ENCODE results near the gene FAH. TPM values are rescaled to one million over a fixed set of nuclear protein-coding genes. Genes with fewer than 3 reads are reported as not detected.

FAH gene
- total and polyA plus RNA-seq, 10 of the 15 experiments (the other 5 are each of a cell fraction or from before 2014, with no cell fraction given): 36.3 to 121 (median 62.0) TPM

DNA sequence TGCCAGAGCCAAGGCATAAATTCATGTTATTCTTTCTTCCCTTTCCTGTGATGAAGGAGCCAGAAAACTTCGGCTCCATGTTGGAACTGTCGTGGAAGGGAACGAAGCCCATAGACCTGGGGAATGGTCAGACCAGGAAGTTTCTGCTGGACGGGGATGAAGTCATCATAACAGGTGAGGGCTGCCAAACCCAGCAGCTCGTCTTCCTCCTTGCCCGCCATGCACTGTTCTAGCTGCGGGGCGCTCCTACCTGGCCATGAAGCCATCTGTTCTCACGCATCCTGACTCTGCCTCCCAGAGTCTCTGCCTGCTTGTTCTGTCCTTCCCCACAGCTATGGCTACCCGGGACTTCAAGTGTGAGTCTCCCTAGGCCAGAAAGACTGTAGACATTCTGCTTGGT, 28.2 kb downstream of the FAH start (continued):
- TF ChIP-seq EP300 (IDR thresholded peaks at IDR 0.05; ENCODE audit: borderline replicate concordance in 1 of 2, control insufficient read depth in 1 of 2, low read depth in 2 of 2, low read length in 2 of 2) (no peak), NFYA (IDR thresholded peaks at IDR 0.05; ENCODE audit: borderline replicate concordance, low read depth, low read length) (no peak)

DNA sequence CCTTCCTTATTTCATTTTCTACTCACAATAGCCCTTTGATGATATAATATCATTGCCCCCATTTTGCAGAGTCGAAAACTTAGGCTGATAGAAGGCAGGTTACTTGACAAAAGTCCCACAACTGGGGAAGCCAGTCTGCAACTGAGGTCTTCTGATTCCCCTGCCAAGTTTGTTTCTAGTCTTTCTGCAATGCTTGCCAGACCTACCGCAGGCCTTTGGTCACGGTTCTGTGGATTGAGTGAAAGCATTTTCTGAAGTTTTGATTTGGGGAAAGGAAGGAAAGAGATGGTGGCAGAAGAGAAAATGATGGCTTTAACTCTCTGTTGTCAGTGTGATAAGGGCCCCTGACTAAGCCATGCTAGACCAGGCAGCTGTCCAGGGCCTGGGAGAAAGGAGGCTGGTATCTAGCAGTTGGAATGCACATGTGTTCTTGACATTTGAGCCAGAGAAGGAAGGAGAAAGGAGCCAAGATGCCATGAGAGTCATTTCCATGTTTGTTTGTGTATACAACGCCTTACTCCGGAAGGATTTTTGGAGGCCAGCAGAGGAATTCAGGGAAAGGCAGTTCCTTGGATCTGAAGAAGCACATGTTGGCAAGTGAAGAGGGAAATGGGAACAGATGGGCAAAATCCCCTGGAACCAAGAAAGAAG, 29.9 kb downstream of the FAH start:
- ChIA-PET RAD21 (ENCODE audit: unreplicated experiment) (no interaction called here), SMC1A (ENCODE audit: uncharacterized antibody, unreplicated experiment) (no interaction called here), POLR2A (no interaction called here), CTCF (interaction anchor here (1.1 kb wide), 1 partner anchor 7 kb away, joined by 5 read pairs; no protein-coding TSS in a partner anchor)
- ATAC-seq: no peak
- H3K36me3 ChIP-seq (ENCODE audit: control insufficient read depth in 2 of 2, insufficient read depth in 2 of 2, low read length in 1 of 2): peaks cover 3 to 8% of the 10 kb centered on the region in 2 experiments
- intact Hi-C loops (cut with micrococcal nuclease; ENCODE audit: unreplicated experiment) (no loop called here), in situ Hi-C loops (cut with MboI) (no loop called here)
- H3K79me2 ChIP-seq (ENCODE audit: control insufficient read depth, insufficient read depth, low read length): no peaks in the 10 kb centered on the region
- BruUV-seq (replicated peaks): no TSS peak
- no peak for DNase-seq (ENCODE audit: low read depth, low spot score)
- TF ChIP-seq RCOR1 (conservative IDR thresholded peaks at IDR 0.05; ENCODE audit: low read depth, low read length): no peak
- TF ChIP-seq, protein P1, sequence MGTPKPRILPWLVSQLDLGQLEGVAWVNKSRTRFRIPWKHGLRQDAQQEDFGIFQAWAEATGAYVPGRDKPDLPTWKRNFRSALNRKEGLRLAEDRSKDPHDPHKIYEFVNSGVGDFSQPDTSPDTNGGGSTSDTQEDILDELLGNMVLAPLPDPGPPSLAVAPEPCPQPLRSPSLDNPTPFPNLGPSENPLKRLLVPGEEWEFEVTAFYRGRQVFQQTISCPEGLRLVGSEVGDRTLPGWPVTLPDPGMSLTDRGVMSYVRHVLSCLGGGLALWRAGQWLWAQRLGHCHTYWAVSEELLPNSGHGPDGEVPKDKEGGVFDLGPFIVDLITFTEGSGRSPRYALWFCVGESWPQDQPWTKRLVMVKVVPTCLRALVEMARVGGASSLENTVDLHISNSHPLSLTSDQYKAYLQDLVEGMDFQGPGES (IDR thresholded peaks at IDR 0.05): no peak
- TF ChIP-seq SMAD5 (IDR thresholded peaks at IDR 0.05; ENCODE audit: low read depth): no peak
- TF ChIP-seq HCFC1 (IDR thresholded peaks at IDR 0.05; ENCODE audit: low read length): no peak
- no peak for TF ChIP-seq USF1 (IDR thresholded peaks at IDR 0.05; ENCODE audit: borderline replicate concordance, extremely low read length, insufficient read depth, low read depth, low read length)
- no peak for TF ChIP-seq NBN (IDR thresholded peaks at IDR 0.05)
- no peaks in the 10 kb centered on the region for H3K4me1 ChIP-seq (ENCODE audit: control insufficient read depth, insufficient read depth, low read length)
- H3K27me3 ChIP-seq (replicated peaks in 1 of 2; ENCODE audit: control insufficient read depth in 2 of 2, insufficient read depth in 2 of 2, low read length in 1 of 2): no peaks in the 10 kb centered on the region
- H3K4me2 ChIP-seq (ENCODE audit: control insufficient read depth, insufficient read depth): no peak overlapping the region
- 97% methylated on average over 5 of the region's 5 CpGs for WGBS (ENCODE audit: insufficient coverage, insufficient replicate concordance, low lambda C conversion rate, missing lambda C conversion rate)
- no peaks in the 10 kb centered on the region for H4K20me1 ChIP-seq (ENCODE audit: control insufficient read depth, insufficient read depth)
- no peaks in the 10 kb centered on the region for H3K9me3 ChIP-seq (replicated peaks; ENCODE audit: control insufficient read depth, insufficient read depth, low read length)
- no peak for FAIRE-seq
- no peak overlapping the region for H3K9ac ChIP-seq (ENCODE audit: control insufficient read depth, insufficient read depth, low read length)
- H3K4me3 ChIP-seq: no peak overlapping the region
- no peak overlapping the region for H2AFZ ChIP-seq (ENCODE audit: control insufficient read depth, low read depth, low read length)
- no peak overlapping the region for H3K27ac ChIP-seq (ENCODE audit: control insufficient read depth, insufficient read depth)
